ENCODE results near the gene PI4KB. TPM values are rescaled to one million over a fixed set of nuclear protein-coding genes. Genes with fewer than 3 reads are reported as not detected.

Gene PI4KB
- polyA plus RNA-seq, 1 donor from 2014 or later = 22.8 TPM

- Histone ChIP-seq H4K20me1 (ENCODE audit: insufficient read depth) (no peaks in the 10 kb centered on the region), H3K27me3 (ENCODE audit: insufficient read depth, low read depth, low read length) (no peaks in the 10 kb centered on the region), H2AFZ (ENCODE audit: low read depth, low read length) (no peak overlapping the region), H3K9ac (ENCODE audit: low read length) (no peak overlapping the region), H3K4me3 (ENCODE audit: low read length) (no peak overlapping the region), H3K27ac (ENCODE audit: low read length) (no peak overlapping the region), H3K79me2 (replicated peaks; ENCODE audit: insufficient read depth, low read length) (no peaks in the 10 kb centered on the region), H3K9me2 (ENCODE audit: insufficient read depth, low read length) (no peaks in the 10 kb centered on the region), H3K4me2 (ENCODE audit: low read length) (no peak overlapping the region), H3K9me3 (ENCODE audit: low read length) (no peaks in the 10 kb centered on the region), H3K36me3 (ENCODE audit: insufficient read depth, low read length) (no peaks in the 10 kb centered on the region), H3F3A (ENCODE audit: insufficient read depth, low read length, poor library complexity, severe bottlenecking) (no peaks in the 10 kb centered on the region)
- TF ChIP-seq, protein P1, sequence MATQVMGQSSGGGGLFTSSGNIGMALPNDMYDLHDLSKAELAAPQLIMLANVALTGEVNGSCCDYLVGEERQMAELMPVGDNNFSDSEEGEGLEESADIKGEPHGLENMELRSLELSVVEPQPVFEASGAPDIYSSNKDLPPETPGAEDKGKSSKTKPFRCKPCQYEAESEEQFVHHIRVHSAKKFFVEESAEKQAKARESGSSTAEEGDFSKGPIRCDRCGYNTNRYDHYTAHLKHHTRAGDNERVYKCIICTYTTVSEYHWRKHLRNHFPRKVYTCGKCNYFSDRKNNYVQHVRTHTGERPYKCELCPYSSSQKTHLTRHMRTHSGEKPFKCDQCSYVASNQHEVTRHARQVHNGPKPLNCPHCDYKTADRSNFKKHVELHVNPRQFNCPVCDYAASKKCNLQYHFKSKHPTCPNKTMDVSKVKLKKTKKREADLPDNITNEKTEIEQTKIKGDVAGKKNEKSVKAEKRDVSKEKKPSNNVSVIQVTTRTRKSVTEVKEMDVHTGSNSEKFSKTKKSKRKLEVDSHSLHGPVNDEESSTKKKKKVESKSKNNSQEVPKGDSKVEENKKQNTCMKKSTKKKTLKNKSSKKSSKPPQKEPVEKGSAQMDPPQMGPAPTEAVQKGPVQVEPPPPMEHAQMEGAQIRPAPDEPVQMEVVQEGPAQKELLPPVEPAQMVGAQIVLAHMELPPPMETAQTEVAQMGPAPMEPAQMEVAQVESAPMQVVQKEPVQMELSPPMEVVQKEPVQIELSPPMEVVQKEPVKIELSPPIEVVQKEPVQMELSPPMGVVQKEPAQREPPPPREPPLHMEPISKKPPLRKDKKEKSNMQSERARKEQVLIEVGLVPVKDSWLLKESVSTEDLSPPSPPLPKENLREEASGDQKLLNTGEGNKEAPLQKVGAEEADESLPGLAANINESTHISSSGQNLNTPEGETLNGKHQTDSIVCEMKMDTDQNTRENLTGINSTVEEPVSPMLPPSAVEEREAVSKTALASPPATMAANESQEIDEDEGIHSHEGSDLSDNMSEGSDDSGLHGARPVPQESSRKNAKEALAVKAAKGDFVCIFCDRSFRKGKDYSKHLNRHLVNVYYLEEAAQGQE (IDR thresholded peaks at IDR 0.05; ENCODE audit: borderline replicate concordance) = no peak
- TF ChIP-seq TAF1 (IDR thresholded peaks at IDR 0.05; ENCODE audit: low read depth) (no peak), RAD21 (conservative IDR thresholded peaks at IDR 0.05) (no peak), SMC3 (conservative IDR thresholded peaks at IDR 0.05; ENCODE audit: poor library complexity) (no peak), CTCF (IDR thresholded peaks at IDR 0.05; ENCODE audit: poor library complexity, severe bottlenecking) (no peak), EZH2 (IDR thresholded peaks at IDR 0.05; ENCODE audit: borderline replicate concordance, insufficient read depth, low read length, poor library complexity, severe bottlenecking) (no peak), MXI1 (conservative IDR thresholded peaks at IDR 0.05; ENCODE audit: poor library complexity, severe bottlenecking) (no peak), EP300 (conservative IDR thresholded peaks at IDR 0.05; ENCODE audit: poor library complexity, severe bottlenecking) (no peak), POLR2AphosphoS5 (IDR thresholded peaks at IDR 0.05) (no peak)
Observed at GRCh38 chr1:151313501-151313900, 13.7 kb downstream of the PI4KB start.

GRCh38 chr1:151312826-151313225 lies 14.4 kb downstream of the PI4KB start:
- no peak overlapping the region for H3K9ac ChIP-seq (ENCODE audit: low read length)
- no peaks in the 10 kb centered on the region for H3K9me3 ChIP-seq (ENCODE audit: low read length)
- no peaks in the 10 kb centered on the region for H4K20me1 ChIP-seq (ENCODE audit: insufficient read depth)
- no peaks in the 10 kb centered on the region for H3K9me2 ChIP-seq (ENCODE audit: insufficient read depth, low read length)
- no peak overlapping the region for H2AFZ ChIP-seq (ENCODE audit: low read depth, low read length)
- H3K4me3 ChIP-seq (ENCODE audit: low read length) = no peak overlapping the region
- H3K27me3 ChIP-seq (ENCODE audit: insufficient read depth, low read depth, low read length) = no peaks in the 10 kb centered on the region
- no peak overlapping the region for H3K27ac ChIP-seq (ENCODE audit: low read length)
- TF ChIP-seq CTCF (IDR thresholded peaks at IDR 0.05; ENCODE audit: poor library complexity, severe bottlenecking) = no peak
- TF ChIP-seq SMC3 (conservative IDR thresholded peaks at IDR 0.05; ENCODE audit: poor library complexity) = no peak
- TF ChIP-seq TAF1 (IDR thresholded peaks at IDR 0.05; ENCODE audit: low read depth) = no peak
- no peak for TF ChIP-seq RAD21 (conservative IDR thresholded peaks at IDR 0.05)
- no peak for TF ChIP-seq POLR2AphosphoS5 (IDR thresholded peaks at IDR 0.05)
- TF ChIP-seq, protein P1 (IDR thresholded peaks at IDR 0.05; ENCODE audit: borderline replicate concordance) = no peak
- TF ChIP-seq EZH2 (IDR thresholded peaks at IDR 0.05; ENCODE audit: borderline replicate concordance, insufficient read depth, low read length, poor library complexity, severe bottlenecking) = no peak
- TF ChIP-seq MXI1 (conservative IDR thresholded peaks at IDR 0.05; ENCODE audit: poor library complexity, severe bottlenecking) = no peak
- no peak for TF ChIP-seq EP300 (conservative IDR thresholded peaks at IDR 0.05; ENCODE audit: poor library complexity, severe bottlenecking)
- no peak overlapping the region for H3K4me2 ChIP-seq (ENCODE audit: low read length)
- no peaks in the 10 kb centered on the region for H3K36me3 ChIP-seq (ENCODE audit: insufficient read depth, low read length)
- H3F3A ChIP-seq (ENCODE audit: insufficient read depth, low read length, poor library complexity, severe bottlenecking) = no peaks in the 10 kb centered on the region
- H3K79me2 ChIP-seq (replicated peaks; ENCODE audit: insufficient read depth, low read length) = no peaks in the 10 kb centered on the region

Data from neural cell (in vitro differentiated cells).